Skeletal muscle satellite cell (primary cell): Measurements from ENCODE around the gene MMP8.
"Not testable (repeated sequence)": the region's sequence is repeated elsewhere in the genome, so short reads cannot be mapped to it uniquely, and the experiment has no call there.

Experiments used
- H3K27me3 ChIP-seq: 2 replicates; pipeline ENCODE4 v1.7.0; 2013; ENCODE audit warnings: low read length; ENCODE audit not compliant: control insufficient read depth, insufficient read depth
- H3K36me3 ChIP-seq: 2 replicates; pipeline ENCODE4 v1.7.0; 2013; ENCODE audit warnings: mild to moderate bottlenecking, control low read depth, low read length; ENCODE audit not compliant: insufficient read depth
- H3K4me1 ChIP-seq: 2 replicates; pipeline ENCODE4 v1.7.0; 2013; ENCODE audit warnings: low read length; ENCODE audit not compliant: control insufficient read depth, insufficient read depth
- H3K4me2 ChIP-seq: 2 replicates; pipeline ENCODE4 v1.7.0; 2013; ENCODE audit warnings: mild to moderate bottlenecking, low read length
- H3K4me3 ChIP-seq: 2 replicates; pipeline ENCODE4 v1.7.0; 2013; ENCODE audit warnings: low read length
- H3K9ac ChIP-seq: 2 replicates; pipeline ENCODE4 v1.7.0; 2013; ENCODE audit warnings: mild to moderate bottlenecking, low read depth, low read length, moderate library complexity
- H3K9me3 ChIP-seq: replicated peaks from 2 replicates; pipeline ENCODE4 v1.7.0; 2013; ENCODE audit warnings: mild to moderate bottlenecking, control low read depth, low read length

The MMP8 gene

GRCh38 chr11:102751673-102752072 lies 26.9 kb upstream of the MMP8 start:
- Histone ChIP-seq H3K4me2 (no peak overlapping the region), H3K9ac (no peak overlapping the region), H3K4me1 (no peaks in the 10 kb centered on the region), H3K27me3 (peaks cover 68% of the 10 kb centered on the region), H3K36me3 (no peaks in the 10 kb centered on the region), H3K4me3 (no peak overlapping the region), H3K9me3 (no peaks in the 10 kb centered on the region)

GRCh38 chr11:102749101-102749722 lies 24.5 kb upstream of the MMP8 start:
- Histone ChIP-seq H3K9ac (no peak overlapping the region), H3K36me3 (no peaks in the 10 kb centered on the region), H3K4me2 (no peak overlapping the region), H3K9me3 (no peaks in the 10 kb centered on the region), H3K27me3 (peaks cover 49% of the 10 kb centered on the region), H3K4me3 (no peak overlapping the region), H3K4me1 (no peaks in the 10 kb centered on the region)

- not testable (repeated sequence) for H3K4me2 ChIP-seq, H3K36me3 ChIP-seq, H3K9me3 ChIP-seq, H3K4me1 ChIP-seq, H3K9ac ChIP-seq, H3K4me3 ChIP-seq
- peaks cover 32% of the 10 kb centered on the region for H3K27me3 ChIP-seq
Observed at GRCh38 chr11:102746746-102747578, 22.2 kb upstream of the MMP8 start.

GRCh38 chr11:102734650-102735049 lies 9.9 kb upstream of the MMP8 start:
- Histone ChIP-seq H3K9ac (no peak overlapping the region), H3K36me3 (no peaks in the 10 kb centered on the region), H3K27me3 (peaks cover 37% of the 10 kb centered on the region), H3K4me3 (no peak overlapping the region), H3K4me2 (no peak overlapping the region), H3K4me1 (no peaks in the 10 kb centered on the region), H3K9me3 (no peaks in the 10 kb centered on the region)

GRCh38 chr11:102733232-102733875 lies 8.6 kb upstream of the MMP8 start:
- Histone ChIP-seq H3K4me1 (peaks cover 2% of the 10 kb centered on the region), H3K27me3 (peaks cover 37% of the 10 kb centered on the region), H3K9ac (no peak overlapping the region), H3K4me3 (no peak overlapping the region), H3K36me3 (no peaks in the 10 kb centered on the region), H3K9me3 (no peaks in the 10 kb centered on the region), H3K4me2 (no peak overlapping the region)

GRCh38 chr11:102730944-102731343 lies 6.2 kb upstream of the MMP8 start:
- not testable (repeated sequence) for H3K4me2 ChIP-seq, H3K4me3 ChIP-seq
- peaks cover 12% of the 10 kb centered on the region for H3K4me1 ChIP-seq

GRCh38 chr11:102729849-102730815 lies 5.4 kb upstream of the MMP8 start:
- H3K27me3 ChIP-seq: peaks cover 21% of the 10 kb centered on the region
- H3K36me3 ChIP-seq: no peaks in the 10 kb centered on the region
- no peak overlapping the region for H3K9ac ChIP-seq

More at GRCh38 chr11:102730944-102731343, 6.2 kb upstream of the MMP8 start:
- not testable (repeated sequence) for H3K36me3 ChIP-seq, H3K9ac ChIP-seq, H3K9me3 ChIP-seq
- H3K27me3 ChIP-seq: peaks cover 25% of the 10 kb centered on the region

GRCh38 chr11:102727890-102728289 lies 3.1 kb upstream of the MMP8 start:
- no peak overlapping the region for H3K4me3 ChIP-seq
- H3K4me1 ChIP-seq: peaks cover 12% of the 10 kb centered on the region
- peak overlapping the region; percentile 22 for H3K4me2 ChIP-seq
- no peaks in the 10 kb centered on the region for H3K9me3 ChIP-seq
- peaks cover 13% of the 10 kb centered on the region for H3K27me3 ChIP-seq
- H3K36me3 ChIP-seq: no peaks in the 10 kb centered on the region
- H3K9ac ChIP-seq: no peak overlapping the region

More at GRCh38 chr11:102729849-102730815, 5.4 kb upstream of the MMP8 start:
- no peak overlapping the region for H3K4me3 ChIP-seq
- no peaks in the 10 kb centered on the region for H3K9me3 ChIP-seq
- peaks cover 12% of the 10 kb centered on the region for H3K4me1 ChIP-seq
- no peak overlapping the region for H3K4me2 ChIP-seq

- no peak overlapping the region for H3K4me2 ChIP-seq
- H3K9me3 ChIP-seq: no peaks in the 10 kb centered on the region
- no peak overlapping the region for H3K4me3 ChIP-seq
- peaks cover 4% of the 10 kb centered on the region for H3K4me1 ChIP-seq
- H3K9ac ChIP-seq: no peak overlapping the region
- H3K27me3 ChIP-seq: peaks cover 21% of the 10 kb centered on the region
- H3K36me3 ChIP-seq: no peaks in the 10 kb centered on the region
Observed at GRCh38 chr11:102722821-102723220, 1.9 kb downstream of the MMP8 start.

- Histone ChIP-seq H3K9ac (no peak overlapping the region), H3K9me3 (no peaks in the 10 kb centered on the region), H3K36me3 (no peaks in the 10 kb centered on the region), H3K4me3 (no peak overlapping the region), H3K4me2 (no peak overlapping the region), H3K4me1 (no peaks in the 10 kb centered on the region), H3K27me3 (peaks cover 51% of the 10 kb centered on the region)
Observed at GRCh38 chr11:102719620-102720277, 5.0 kb downstream of the MMP8 start.
